C4-2B (cell line): Measurements from ENCODE around the gene UBE4A.

Source experiments
- H3K27ac ChIP-seq: fragments of 450-650 bp; 2 replicates; pipeline ENCODE4 v1.5.1; 2017
- CTCF ChIP-seq: fragments of 450-650 bp; conservative IDR thresholded peaks from 2 replicates; pipeline ENCODE4 v1.5.1; 2017; ENCODE audit warnings: mild to moderate bottlenecking
- ZFX ChIP-seq: fragments of 450-650 bp; IDR thresholded peaks from 2 replicates; pipeline ENCODE4 v1.6.1; 2017

The UBE4A gene

GRCh38 chr11:118341815-118342489 lies 17.4 kb upstream of the UBE4A start:
- TF ChIP-seq ZFX (no peak), CTCF (no peak)
- no peak overlapping the region for H3K27ac ChIP-seq

GRCh38 chr11:118342503-118343161 lies 16.8 kb upstream of the UBE4A start, which contains the start of gene CD3D:
CD3D (minus strand) TSS chr11:118342705; CDS start chr11:118342607, 98 bp downstream.
- TF ChIP-seq ZFX (no peak), CTCF (no peak)
- H3K27ac ChIP-seq: no peak within 1 kb of the TSS

- TF ChIP-seq CTCF (no peak), ZFX (no peak)
- no peak overlapping the region for H3K27ac ChIP-seq
Observed at GRCh38 chr11:118343248-118343647, 16.2 kb upstream of the UBE4A start.

GRCh38 chr11:118343981-118344515 lies 15.4 kb upstream of the UBE4A start, which contains the start of gene CD3G:
CD3G (plus strand) TSS chr11:118344344; CDS start chr11:118344424, 80 bp downstream.
- no peak for TF ChIP-seq CTCF
- TF ChIP-seq ZFX: no peak

GRCh38 chr11:118349475-118349874 lies 9.9 kb upstream of the UBE4A start:
- no peak overlapping the region for H3K27ac ChIP-seq
- TF ChIP-seq CTCF (no peak), ZFX (no peak)

More at GRCh38 chr11:118343981-118344515, 15.4 kb upstream of the UBE4A start, which contains the start of gene CD3G:
- no peak within 1 kb of the TSS for H3K27ac ChIP-seq

GRCh38 chr11:118353084-118353710 lies 6.2 kb upstream of the UBE4A start:
- H3K27ac ChIP-seq: no peak overlapping the region
- TF ChIP-seq ZFX: no peak
- peak; percentile 80 for TF ChIP-seq CTCF
